Chondrocyte (in vitro differentiated cells): ENCODE results near the gene RXRA. TPM values are rescaled to one million over a fixed set of nuclear protein-coding genes. Genes with fewer than 3 reads are reported as not detected.

Experiments
- DNase-seq: peaks from one replicate; pipeline ENCODE4 v3.0.0; 2021; ENCODE audit warnings: mixed read lengths, low spot score
- H3K27ac Mint-ChIP-seq: one replicate; pipeline ENCODE4 v1.8.0; 2021; ENCODE audit warnings: mild to moderate bottlenecking, moderate library complexity, mixed read lengths; ENCODE audit not compliant: unreplicated experiment
- H3K27me3 Mint-ChIP-seq: 2 replicates; pipeline ENCODE4 v1.8.0; 2021; ENCODE audit warnings: low read depth, mixed read lengths
- H3K36me3 Mint-ChIP-seq: 2 replicates; pipeline ENCODE4 v1.8.0; 2021; ENCODE audit warnings: low read depth, mixed read lengths
- H3K4me1 Mint-ChIP-seq: 2 replicates; pipeline ENCODE4 v1.8.0; 2021; ENCODE audit warnings: low read depth, mild to moderate bottlenecking, mixed read lengths
- H3K4me3 Mint-ChIP-seq: one replicate; pipeline ENCODE4 v1.8.0; 2021; ENCODE audit warnings: mild to moderate bottlenecking, moderate library complexity, mixed read lengths; ENCODE audit not compliant: unreplicated experiment
- H3K9me3 Mint-ChIP-seq: 2 replicates; pipeline ENCODE4 v1.8.0; 2021; ENCODE audit warnings: low read depth, mixed read lengths
- total RNA-seq: library from RNA; stranded (reverse); gene quantifications from 3 replicates; pipeline ENCODE4 v1.2.1, GENCODE V29; 2021
- TF ChIP-seq, protein P1 (sequence below): fragments of 200-600 bp; sonication (generic); IDR thresholded peaks from 2 replicates; pipeline ENCODE4 v1.5.0; 2021; ENCODE audit warnings: antibody characterized with exemption, mild to moderate bottlenecking, moderate library complexity

Gene RXRA
- total RNA-seq, 1 donor from 2014 or later, result 27.3 TPM

DNA sequence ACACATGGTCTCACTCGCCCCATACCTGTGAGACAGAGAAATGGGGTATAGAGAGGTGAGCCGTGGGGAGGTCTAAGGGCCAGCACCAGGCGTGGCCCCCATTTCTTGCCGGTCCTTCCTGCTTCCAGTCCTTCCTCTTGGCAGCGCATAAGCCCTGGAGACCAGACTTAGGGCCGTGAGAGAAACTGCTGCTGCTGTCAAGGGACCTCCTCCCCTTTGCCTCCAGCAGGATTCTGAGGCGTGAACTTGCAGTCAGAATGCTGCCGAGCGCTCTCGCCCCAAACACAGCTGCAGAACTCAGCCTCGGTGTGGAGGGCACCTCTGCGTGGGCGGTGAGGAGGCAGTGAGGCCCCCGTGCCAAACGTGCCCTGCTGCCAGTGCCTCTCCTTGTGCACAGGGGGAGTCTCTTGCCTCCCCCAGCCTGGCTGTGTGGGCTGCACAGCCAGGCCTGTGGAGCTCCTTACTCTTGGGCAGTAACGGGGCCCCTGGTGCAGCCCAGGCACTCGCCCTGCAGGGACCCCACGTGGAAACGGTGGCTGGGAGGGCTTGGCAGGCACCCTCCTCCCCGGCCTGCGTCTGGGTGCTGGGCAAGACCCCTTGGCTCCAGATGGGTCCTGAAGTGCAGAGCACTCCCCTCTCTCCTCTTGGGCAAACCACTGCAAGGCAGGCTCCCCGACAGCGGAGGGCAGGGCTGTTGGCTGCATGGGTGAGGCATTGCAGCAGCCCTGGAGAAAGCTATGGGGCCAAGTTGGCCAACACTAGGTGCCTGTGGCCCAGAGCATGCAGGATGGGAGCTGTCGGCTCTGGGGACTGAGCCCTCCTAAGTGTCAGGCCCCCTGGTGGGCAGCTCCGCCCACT is 85.4 kb downstream of the RXRA start:
- Mint-ChIP-seq H3K36me3 (peaks cover under 1% of the 10 kb centered on the region), H3K27ac (peak overlapping the region; percentile 78), H3K4me1 (peaks cover 67% of the 10 kb centered on the region), H3K4me3 (no peak overlapping the region), H3K27me3 (no peaks in the 10 kb centered on the region), H3K9me3 (no peaks in the 10 kb centered on the region)
- TF ChIP-seq, protein P1, sequence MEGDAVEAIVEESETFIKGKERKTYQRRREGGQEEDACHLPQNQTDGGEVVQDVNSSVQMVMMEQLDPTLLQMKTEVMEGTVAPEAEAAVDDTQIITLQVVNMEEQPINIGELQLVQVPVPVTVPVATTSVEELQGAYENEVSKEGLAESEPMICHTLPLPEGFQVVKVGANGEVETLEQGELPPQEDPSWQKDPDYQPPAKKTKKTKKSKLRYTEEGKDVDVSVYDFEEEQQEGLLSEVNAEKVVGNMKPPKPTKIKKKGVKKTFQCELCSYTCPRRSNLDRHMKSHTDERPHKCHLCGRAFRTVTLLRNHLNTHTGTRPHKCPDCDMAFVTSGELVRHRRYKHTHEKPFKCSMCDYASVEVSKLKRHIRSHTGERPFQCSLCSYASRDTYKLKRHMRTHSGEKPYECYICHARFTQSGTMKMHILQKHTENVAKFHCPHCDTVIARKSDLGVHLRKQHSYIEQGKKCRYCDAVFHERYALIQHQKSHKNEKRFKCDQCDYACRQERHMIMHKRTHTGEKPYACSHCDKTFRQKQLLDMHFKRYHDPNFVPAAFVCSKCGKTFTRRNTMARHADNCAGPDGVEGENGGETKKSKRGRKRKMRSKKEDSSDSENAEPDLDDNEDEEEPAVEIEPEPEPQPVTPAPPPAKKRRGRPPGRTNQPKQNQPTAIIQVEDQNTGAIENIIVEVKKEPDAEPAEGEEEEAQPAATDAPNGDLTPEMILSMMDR, result no peak
- no peak for DNase-seq

DNA sequence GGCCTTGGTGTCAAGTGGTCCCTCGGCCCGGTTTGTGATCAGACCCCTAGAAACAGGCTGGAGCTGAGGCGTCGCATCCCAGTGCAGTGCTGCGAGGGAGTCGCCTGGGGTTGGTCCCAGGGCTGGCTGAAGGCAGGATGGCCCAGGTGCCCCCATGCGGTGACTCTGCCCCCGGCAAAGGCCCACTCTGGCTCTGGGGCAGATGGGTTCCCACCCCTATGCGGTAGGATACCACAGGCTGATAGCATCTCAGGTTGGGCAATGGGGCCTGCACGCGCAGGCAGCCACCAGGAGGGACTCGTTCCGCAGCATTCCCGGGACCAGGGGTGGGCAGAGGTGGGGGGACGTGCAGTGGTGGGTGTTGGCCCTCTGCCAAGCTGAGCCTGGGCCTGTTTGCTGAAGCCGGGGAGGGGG is 86.0 kb downstream of the RXRA start:
- H3K27ac Mint-ChIP-seq, result no peak overlapping the region
- no peaks in the 10 kb centered on the region for H3K27me3 Mint-ChIP-seq
- H3K9me3 Mint-ChIP-seq, result no peaks in the 10 kb centered on the region
- H3K36me3 Mint-ChIP-seq, result peaks cover 1% of the 10 kb centered on the region
- peaks cover 60% of the 10 kb centered on the region for H3K4me1 Mint-ChIP-seq
- TF ChIP-seq, protein P1, result no peak
- H3K4me3 Mint-ChIP-seq, result no peak overlapping the region
- no peak for DNase-seq

GRCh38 chr9:134413112-134413715 is 87.0 kb downstream of the RXRA start:
- Mint-ChIP-seq H3K27me3 (no peaks in the 10 kb centered on the region), H3K4me3 (no peak overlapping the region), H3K36me3 (peaks cover 3% of the 10 kb centered on the region), H3K9me3 (no peaks in the 10 kb centered on the region), H3K4me1 (peaks cover 51% of the 10 kb centered on the region), H3K27ac (peak overlapping the region; percentile 28)
- DNase-seq, result no peak
- TF ChIP-seq, protein P1, result no peak

- H3K27ac Mint-ChIP-seq, result peak overlapping the region; percentile 80
- TF ChIP-seq, protein P1, result no peak
- H3K9me3 Mint-ChIP-seq, result no peaks in the 10 kb centered on the region
- DNase-seq, result peak; percentile 98
- peaks cover 48% of the 10 kb centered on the region for H3K4me1 Mint-ChIP-seq
- H3K36me3 Mint-ChIP-seq, result peaks cover 3% of the 10 kb centered on the region
- H3K27me3 Mint-ChIP-seq, result no peaks in the 10 kb centered on the region
- H3K4me3 Mint-ChIP-seq, result peak overlapping the region; percentile 33
These were observed 87.8 kb downstream of the RXRA start for GRCh38 chr9:134413890-134414623.

DNA sequence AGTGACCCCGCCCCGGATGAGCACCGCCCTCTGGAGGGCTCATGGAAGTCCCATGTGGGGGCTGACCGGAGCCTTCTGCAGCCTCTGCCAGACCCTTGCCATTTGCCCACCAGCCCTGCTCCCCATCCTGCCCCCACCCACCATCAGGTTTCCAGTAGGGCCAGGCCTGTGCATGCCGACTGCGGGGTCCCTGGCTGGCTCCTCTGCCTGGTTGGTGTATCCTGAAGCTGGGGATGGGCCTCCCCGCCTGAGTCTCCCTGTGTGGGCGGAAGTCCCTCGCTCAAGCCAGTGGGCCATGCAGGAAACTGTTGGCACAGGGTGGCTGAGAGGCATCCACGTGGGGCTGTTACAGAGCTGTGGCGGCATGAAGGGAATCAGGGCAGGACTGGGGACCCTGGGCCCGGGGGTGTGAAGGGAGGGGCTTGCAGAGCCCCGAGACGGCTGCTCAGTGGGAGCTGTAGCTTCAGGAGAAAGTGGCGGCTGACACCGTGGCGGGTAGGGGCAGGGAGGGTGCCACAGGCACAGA is 88.7 kb downstream of the RXRA start:
- Mint-ChIP-seq H3K36me3 (peaks cover 3% of the 10 kb centered on the region), H3K9me3 (no peaks in the 10 kb centered on the region), H3K27me3 (no peaks in the 10 kb centered on the region), H3K4me3 (no peak overlapping the region), H3K4me1 (peaks cover 45% of the 10 kb centered on the region), H3K27ac (no peak overlapping the region)
- TF ChIP-seq, protein P1, result no peak
- no peak for DNase-seq
